Cerebellar cortex (tissue), 1 donor: ENCODE data around the gene KCNIP1.

Experiments used
- DNase-seq: peaks from one replicate; pipeline ENCODE4 v3.0.0-alpha.2; 2015; ENCODE audit warnings: low spot score

Gene KCNIP1

GRCh38 chr5:170629566-170630175 is 125.9 kb downstream of the KCNIP1 start:
- no peak for DNase-seq

- DNase-seq, result no peak
Observed at GRCh38 chr5:170630226-170630625, 126.4 kb downstream of the KCNIP1 start.

DNA sequence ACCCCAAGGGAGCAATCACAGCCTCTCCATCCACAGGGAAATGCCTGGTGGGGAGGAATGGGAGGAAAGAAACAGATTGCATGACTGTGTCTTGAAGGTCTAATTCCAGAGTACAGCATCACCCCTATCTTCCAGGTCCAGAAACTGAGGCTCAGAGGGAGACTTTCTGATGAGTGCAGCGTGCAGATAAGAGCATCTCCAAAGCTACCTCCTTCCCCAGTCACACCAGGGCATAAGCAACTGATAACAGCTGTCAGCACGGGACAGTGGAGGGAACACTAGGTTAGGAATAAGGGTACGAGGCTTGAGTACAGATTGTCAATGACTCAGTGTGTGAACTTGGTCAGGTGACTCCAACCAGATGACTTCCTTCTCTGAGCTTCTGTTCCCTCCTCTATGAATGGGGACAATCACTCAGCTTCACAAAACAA is 126.9 kb downstream of the KCNIP1 start:
- DNase-seq, result no peak

DNA sequence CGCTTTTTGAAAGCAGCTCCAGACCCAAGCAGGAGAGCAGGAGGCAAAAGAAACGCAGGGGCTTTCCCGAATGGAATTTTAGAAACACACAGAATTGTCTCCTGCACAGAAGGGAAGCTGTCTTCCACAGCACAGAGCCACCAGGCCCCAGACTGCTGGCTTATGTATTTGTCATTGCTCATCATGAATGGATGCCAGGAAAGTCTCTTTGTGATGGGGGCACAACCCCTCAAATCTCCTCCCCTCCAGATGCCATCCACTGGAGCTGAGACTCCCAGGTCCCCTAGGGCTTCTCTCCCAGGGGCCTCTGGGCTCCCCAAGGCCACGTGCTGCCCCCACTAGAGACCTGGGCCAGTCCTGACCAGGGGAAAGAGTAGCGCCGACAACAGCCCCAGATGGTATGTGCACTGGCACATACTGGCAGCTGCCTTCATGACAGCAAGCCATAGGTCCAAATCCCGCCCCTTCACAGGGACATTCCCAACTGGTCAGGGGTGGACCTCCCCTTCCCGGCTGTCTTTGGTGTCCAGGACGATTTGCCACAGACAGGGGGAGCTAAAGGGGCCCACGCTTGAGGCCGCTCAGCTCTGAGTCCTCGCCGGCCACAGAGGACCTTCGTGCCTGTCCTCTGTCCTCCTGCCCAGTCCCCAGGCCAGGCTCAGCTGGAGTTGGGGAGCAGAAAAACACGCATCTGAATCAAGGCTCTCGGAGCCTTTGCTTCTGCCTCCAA is 127.8 kb downstream of the KCNIP1 start:
- peak; percentile 37 for DNase-seq

DNA sequence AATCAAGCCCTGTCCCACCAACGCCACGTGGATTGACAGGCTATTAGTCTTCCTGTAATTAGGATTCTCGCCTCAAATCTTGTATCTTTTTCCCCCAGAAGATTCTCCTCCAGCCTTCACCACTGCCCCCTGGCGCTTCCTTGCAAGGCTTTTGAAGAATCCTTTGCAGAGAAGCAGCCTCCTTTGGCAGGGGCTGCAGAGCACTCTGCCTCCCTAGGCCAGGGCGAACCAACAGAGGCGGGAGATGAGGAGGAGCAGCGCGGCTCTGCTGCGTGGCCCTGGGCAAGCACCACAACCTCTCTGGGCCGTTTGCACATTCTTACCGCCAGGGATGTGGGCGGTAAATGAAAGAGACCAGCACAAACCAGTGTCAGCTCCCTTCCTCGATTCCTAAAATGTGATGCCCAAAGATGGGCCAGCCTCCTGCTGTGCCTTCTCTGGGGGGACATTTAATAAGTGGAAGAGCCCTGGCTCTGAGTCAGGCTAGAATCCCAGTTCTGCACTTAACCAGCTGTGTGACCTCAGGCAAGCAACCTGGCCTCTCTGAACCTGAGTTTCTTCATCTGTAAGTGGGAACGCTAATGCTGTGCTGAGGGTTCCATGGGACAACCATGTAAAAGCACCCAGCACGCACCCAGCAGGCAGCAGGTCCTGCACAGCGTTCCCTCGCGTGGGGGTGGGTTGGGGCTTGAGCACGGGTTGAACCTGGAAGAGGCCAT is 128.6 kb downstream of the KCNIP1 start:
- DNase-seq, result no peak

DNA sequence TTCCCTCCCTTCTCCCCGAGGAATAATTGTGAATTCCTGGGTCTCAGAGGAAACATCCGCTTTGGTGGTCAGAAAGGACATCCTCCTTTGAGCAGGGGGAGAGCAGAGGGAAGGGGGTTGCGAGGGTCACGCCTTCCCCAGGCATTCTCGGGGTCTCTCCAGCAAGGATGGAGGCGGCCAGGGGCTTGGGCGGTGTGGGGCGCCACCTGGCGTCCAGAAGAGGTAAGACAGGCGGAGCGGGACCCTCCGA is 129.1 kb downstream of the KCNIP1 start:
- DNase-seq, result no peak

- peak; percentile 56 for DNase-seq
Observed at GRCh38 chr5:170633235-170634081, 129.6 kb downstream of the KCNIP1 start.

GRCh38 chr5:170634256-170634990 is 130.6 kb downstream of the KCNIP1 start:
- no peak for DNase-seq

DNA sequence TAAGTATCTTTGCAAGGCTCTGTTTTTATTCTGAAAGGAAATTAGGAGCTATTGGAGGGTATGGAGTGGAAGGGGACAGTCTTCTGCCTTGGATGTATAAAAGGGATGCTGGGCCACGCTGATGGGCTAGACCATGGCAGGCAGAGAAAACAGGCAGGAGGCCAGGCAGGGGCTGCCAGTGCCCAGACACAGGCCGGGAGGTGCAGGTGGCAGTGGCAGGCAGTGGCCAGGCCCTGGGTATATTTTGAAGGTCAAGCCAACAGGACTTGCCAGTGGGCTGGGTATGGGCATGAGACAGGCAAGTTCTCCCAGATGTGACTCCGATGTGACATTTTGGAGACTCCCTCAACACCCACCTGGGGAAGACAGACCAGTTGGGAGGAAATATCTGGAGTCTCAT is 131.9 kb downstream of the KCNIP1 start:
- DNase-seq, result no peak

- no peak for DNase-seq
Observed at GRCh38 chr5:170636206-170636605, 132.4 kb downstream of the KCNIP1 start.

DNA sequence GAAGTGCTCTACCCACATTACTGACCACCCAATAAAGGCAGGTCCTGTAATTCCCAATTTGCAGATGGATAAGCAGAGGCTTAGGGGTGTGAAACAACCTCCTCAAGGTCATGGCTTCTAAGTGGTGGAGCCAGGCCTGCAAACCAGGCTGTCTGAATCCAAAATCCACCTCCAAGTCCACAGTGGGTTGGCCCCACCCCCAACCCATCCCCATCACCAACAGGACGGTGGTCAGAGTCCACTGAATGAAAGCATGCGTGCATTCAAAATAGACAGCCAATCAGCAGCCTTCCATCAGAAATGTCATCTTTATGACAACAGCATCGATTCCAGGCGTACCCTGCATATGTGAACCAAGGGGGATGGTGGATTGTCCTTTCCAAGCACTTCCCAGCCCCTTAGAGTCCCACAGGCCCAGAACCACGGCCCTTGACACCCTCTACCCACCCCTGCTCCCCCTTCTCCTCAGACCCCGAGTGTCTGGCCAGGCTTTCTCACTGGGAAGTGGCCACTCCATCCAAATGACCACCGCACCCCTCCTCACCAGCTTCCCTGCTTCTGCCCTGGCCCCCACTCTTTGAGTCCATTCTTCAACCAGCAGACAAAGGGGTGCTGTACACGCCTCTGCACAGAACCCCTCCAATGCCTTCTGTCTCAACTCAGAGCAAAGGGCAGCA is 133.1 kb downstream of the KCNIP1 start:
- DNase-seq, result no peak

DNA sequence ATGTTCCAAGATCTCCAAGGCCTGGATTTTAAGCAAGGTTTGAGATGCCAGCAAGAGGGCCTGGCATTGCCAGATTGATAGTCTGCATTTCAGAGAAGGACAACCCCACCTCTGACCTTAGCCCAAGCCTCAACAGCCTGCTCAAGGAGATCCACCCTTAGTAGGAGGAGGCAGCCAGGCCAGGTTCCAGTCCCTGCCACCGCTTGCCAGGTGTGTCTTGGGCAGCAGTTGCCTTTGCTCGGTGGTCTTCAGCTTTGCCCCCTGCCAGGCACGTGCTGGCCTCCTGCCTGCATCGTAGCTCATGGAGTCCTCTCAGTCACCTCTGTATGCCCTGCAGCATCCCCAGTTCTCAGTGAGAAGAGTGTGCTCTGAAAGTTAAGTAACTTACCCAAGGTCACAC is 134.2 kb downstream of the KCNIP1 start:
- no peak for DNase-seq

- peak; percentile 72 for DNase-seq
Observed at GRCh38 chr5:170638454-170639220, 134.8 kb downstream of the KCNIP1 start.

DNA sequence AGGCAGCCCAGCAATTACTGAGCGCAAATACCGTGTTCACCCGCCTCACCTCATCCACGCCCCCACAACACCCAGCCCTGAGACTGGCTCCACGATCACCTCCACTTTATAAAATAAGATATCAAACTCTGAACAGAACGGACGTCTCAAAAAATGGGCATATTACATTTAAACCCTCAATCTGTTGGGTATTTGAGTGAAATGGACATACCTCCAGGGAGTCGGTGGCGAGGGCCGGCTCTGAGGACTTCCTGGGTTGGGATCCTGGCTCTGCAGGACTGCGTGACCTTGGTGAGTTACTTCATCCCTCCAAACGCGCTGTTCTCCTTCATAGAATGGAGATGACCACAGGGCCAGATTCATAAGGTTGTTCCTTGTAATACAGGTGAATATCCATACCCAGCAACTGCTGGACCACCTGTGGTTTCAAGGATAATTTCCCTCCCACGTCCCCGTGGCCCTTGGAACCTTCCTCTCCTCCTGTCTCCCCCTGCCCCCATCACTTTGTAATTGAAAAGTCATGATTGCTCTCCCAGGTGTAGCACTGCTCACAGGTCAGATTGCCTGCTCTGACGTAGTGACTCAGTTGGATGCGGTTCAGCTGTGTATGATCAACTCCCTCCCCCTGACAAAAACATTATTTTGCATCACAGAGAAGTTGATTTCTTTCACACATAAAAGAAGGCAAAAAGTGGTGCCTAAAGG is 135.6 kb downstream of the KCNIP1 start:
- DNase-seq, result no peak

DNA sequence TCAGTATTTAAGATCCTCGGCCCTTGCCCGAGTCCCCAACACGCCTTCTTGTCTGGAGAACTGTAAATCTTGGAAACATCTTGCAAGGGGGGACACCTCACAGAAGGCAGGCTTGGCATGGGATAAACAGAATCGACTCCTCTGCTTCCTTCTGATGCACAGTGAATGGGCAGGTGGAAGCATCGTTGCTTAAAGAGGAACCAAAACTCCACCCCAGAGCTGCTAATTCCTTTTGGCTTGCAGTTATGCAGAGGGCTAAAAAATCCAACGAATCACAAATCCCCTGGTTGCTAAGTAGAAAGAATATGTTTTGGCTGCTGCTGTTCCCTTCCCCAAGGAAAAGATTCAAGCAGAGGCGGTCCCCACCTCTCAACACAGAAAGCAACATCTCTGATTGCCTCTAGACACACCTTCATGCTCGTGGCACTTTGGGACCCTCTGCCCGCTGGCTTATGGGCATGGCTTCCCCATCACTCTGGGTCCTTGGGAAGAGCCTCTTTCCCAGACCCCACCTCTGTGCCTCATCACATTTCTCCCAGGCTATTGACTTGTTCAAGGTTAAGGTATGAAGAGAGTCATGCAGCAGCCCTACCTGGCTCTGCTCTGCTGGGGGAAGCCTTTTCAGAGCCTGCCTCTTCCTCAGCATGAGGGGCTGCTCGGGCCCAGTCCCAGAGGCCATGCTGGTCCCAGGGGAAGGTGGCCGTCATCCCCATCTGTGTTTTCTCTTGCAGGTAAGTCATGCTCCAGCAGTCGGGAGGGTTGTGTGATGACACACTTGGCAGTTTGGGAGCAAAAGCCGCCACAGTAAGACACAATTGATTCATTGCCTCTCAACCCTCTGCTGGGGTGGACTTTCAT is 137.1 kb downstream of the KCNIP1 start:
- no peak for DNase-seq

- DNase-seq, result no peak
Observed at GRCh38 chr5:170641589-170642031, 137.8 kb downstream of the KCNIP1 start.

- no peak for DNase-seq
Observed at GRCh38 chr5:170642066-170642735, 138.4 kb downstream of the KCNIP1 start.

DNA sequence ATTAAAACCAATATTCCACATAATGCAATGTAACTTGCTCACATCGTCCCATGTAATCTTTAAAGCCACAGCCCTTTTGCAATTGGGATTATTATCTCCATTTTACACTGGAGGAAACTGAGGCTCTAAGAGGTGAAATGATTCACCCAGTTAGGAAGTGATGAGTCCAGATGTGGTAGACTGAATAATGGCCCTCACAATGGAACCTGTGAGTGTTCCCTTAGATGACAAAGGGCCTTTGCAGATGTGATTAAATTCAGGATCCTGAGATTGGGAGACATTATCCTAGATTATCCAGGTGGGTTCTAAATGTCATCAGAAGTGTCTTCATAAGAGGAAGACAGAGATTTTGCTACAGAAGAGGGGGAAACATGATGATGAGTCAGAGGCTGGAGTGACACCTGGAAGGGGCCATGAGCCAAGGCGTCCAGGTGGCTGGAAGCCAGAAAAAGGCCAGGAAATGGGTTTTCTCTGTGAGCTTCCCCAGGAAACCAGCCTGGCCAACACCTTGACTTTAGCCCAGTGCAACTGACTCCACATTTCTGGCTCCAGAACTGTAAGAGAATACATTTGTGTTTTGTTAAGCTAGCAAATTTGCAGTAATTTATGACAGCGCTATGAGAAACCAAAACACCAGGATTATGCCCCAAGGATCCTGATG is 139.1 kb downstream of the KCNIP1 start:
- peak; percentile 46 for DNase-seq
